Activated CD8-positive, alpha-beta T cell treated with anti-CD3 and anti-CD28 coated beads for 36 hours (primary cell): ENCODE results near the gene ATF1. TPM values are rescaled to one million over a fixed set of nuclear protein-coding genes. Genes with fewer than 3 reads are reported as not detected.
A peak's percentile ranks its signal among the peaks of the same experiment; 100 is the strongest.
"Not testable (repeated sequence)": the region's sequence is repeated elsewhere in the genome, so short reads cannot be mapped to it uniquely, and the experiment has no call there.

Source experiments
- ATAC-seq: fragments of 200-7000 bp; cut with Tn5 transposase; one replicate; pipeline ENCODE4 v1.10.0; 2021; ENCODE audit warnings: mild to moderate bottlenecking, moderate library complexity
- CTCF ChIA-PET: fragments of 350-600 bp; sonication (Branson Sonifier 250); formaldehyde crosslinking; loops from one replicate; lab custom pipeline; 2021; ENCODE audit warnings: antibody characterized with exemption; lab: Charles Lee
- POLR2A ChIA-PET: fragments of 350-600 bp; sonication (Branson Sonifier 250); formaldehyde crosslinking; loops from one replicate; lab custom pipeline; 2021; ENCODE audit warnings: antibody characterized with exemption; lab: Charles Lee
- DNase-seq: peaks from one replicate; pipeline ENCODE4 v3.0.0-alpha.2; 2020
- H3K27ac Mint-ChIP-seq: one replicate; pipeline ENCODE4 v1.8.0; 2021; ENCODE audit warnings: mild to moderate bottlenecking, mixed read lengths
- H3K27me3 Mint-ChIP-seq: one replicate; pipeline ENCODE4 v1.8.0; 2021; ENCODE audit warnings: mixed read lengths
- H3K36me3 Mint-ChIP-seq: one replicate; pipeline ENCODE4 v1.8.0; 2021; ENCODE audit warnings: low read depth, mixed read lengths
- H3K4me1 Mint-ChIP-seq: one replicate; pipeline ENCODE4 v1.8.0; 2021; ENCODE audit warnings: low read depth, mixed read lengths
- H3K4me3 Mint-ChIP-seq: one replicate; pipeline ENCODE4 v1.8.0; 2021; ENCODE audit warnings: mild to moderate bottlenecking, moderate library complexity, mixed read lengths
- H3K9me3 Mint-ChIP-seq: one replicate; pipeline ENCODE4 v1.8.0; 2021; ENCODE audit warnings: mixed read lengths
- CTCF ChIP-seq: fragments of 200-600 bp; IDR thresholded peaks from one replicate; pipeline ENCODE4 v1.8.0; 2022; ENCODE audit warnings: antibody characterized with exemption, mild to moderate bottlenecking
- intact Hi-C: fragments of 100-400 bp; cut with micrococcal nuclease; formaldehyde crosslinking; loops from one replicate; pipeline ENCODE4 v1.10.0; 2022
- total RNA-seq, 2 experiments: library from RNA; stranded (reverse); gene quantifications; one replicate each; pipeline ENCODE4 v1.2.3, GENCODE V29; 2021

The ATF1 gene
- total RNA-seq, 2 experiments from 2014 or later = 46.6 to 49.8 TPM

GRCh38 chr12:50764286-50765094 is 589 bp downstream of the ATF1 start:
- Mint-ChIP-seq H3K27ac (peak overlapping the region; percentile 98), H3K36me3 (peaks cover 10% of the 10 kb centered on the region), H3K27me3 (no peaks in the 10 kb centered on the region), H3K4me3 (peak overlapping the region; percentile 82), H3K9me3 (no peaks in the 10 kb centered on the region), H3K4me1 (peaks cover 34% of the 10 kb centered on the region)
- ATAC-seq (peak; percentile 68), DNase-seq (peak; percentile 59)
- TF ChIP-seq CTCF = no peak
- ChIA-PET POLR2A (interaction anchor here (0.5 to 2.1 kb wide), 13 partner anchors 9 to 339 kb away, joined by 3 to 13 read pairs (median 3); partner anchors contain the start of gene SLC11A2), CTCF (interaction anchor here (0.6 to 3.1 kb wide), 36 partner anchors 10 to 577 kb away, joined by 3 to 38 read pairs (median 4); partner anchors contain the start of genes CSRNP2, DIP2B, LARP4 and LETMD1)
- intact Hi-C loops = no loop called here

- DNase-seq (peak; percentile 68), ATAC-seq (peak; percentile 0)
- Mint-ChIP-seq H3K27ac (peak overlapping the region; percentile 88), H3K9me3 (no peaks in the 10 kb centered on the region), H3K4me3 (peak overlapping the region; percentile 82), H3K4me1 (peaks cover 34% of the 10 kb centered on the region), H3K27me3 (no peaks in the 10 kb centered on the region), H3K36me3 (peaks cover 15% of the 10 kb centered on the region)
- TF ChIP-seq CTCF = peak; percentile 83
- intact Hi-C loops = no loop called here
- ChIA-PET CTCF (interaction anchor here (0.6 to 3.1 kb wide), 35 partner anchors 9 to 576 kb away, joined by 3 to 38 read pairs (median 4); partner anchors contain the start of genes CSRNP2, DIP2B, LARP4 and LETMD1), POLR2A (interaction anchor here (0.5 to 2.1 kb wide), 11 partner anchors 8 to 338 kb away, joined by 3 to 13 read pairs (median 3); partner anchors contain the start of gene SLC11A2)
These were observed 1.4 kb downstream of the ATF1 start for GRCh38 chr12:50765095-50765911.

- ATAC-seq = no peak
- H3K27me3 Mint-ChIP-seq = no peaks in the 10 kb centered on the region
- POLR2A ChIA-PET = no interaction called here
These were observed 4.5 kb downstream of the ATF1 start for GRCh38 chr12:50768391-50768790.

GRCh38 chr12:50768813-50769212 is 4.9 kb downstream of the ATF1 start:
- not testable (repeated sequence) for H3K27me3 Mint-ChIP-seq, DNase-seq

More at GRCh38 chr12:50768391-50768790, 4.5 kb downstream of the ATF1 start:
- Mint-ChIP-seq H3K4me1 (peaks cover 26% of the 10 kb centered on the region), H3K36me3 (peaks cover 30% of the 10 kb centered on the region), H3K27ac (no peak overlapping the region), H3K9me3 (peaks cover 4% of the 10 kb centered on the region), H3K4me3 (no peak overlapping the region)
- intact Hi-C loops = no loop called here
- CTCF ChIA-PET = interaction anchor here (1.3 to 1.8 kb wide), 2 partner anchors 14 to 264 kb away, joined by 3 to 5 read pairs; partner anchors contain the start of gene DIP2B
- no peak for DNase-seq
- no peak for TF ChIP-seq CTCF

GRCh38 chr12:50771409-50771808 is 7.5 kb downstream of the ATF1 start:
- TF ChIP-seq CTCF = no peak
- POLR2A ChIA-PET = no interaction called here
- Mint-ChIP-seq H3K36me3 (peaks cover 30% of the 10 kb centered on the region), H3K27me3 (no peaks in the 10 kb centered on the region), H3K9me3 (peaks cover 4% of the 10 kb centered on the region), H3K4me1 (peaks cover 23% of the 10 kb centered on the region), H3K4me3 (no peak overlapping the region), H3K27ac (no peak overlapping the region)
- DNase-seq (no peak), ATAC-seq (no peak)
- CTCF ChIA-PET = interaction anchor here (0.9 kb wide), 1 partner anchor 11 kb away, joined by 3 read pairs; no protein-coding TSS in a partner anchor
- intact Hi-C loops = no loop called here

More at GRCh38 chr12:50768813-50769212, 4.9 kb downstream of the ATF1 start:
- H3K27ac Mint-ChIP-seq, H3K4me3 Mint-ChIP-seq, intact Hi-C loops, POLR2A ChIA-PET, ATAC-seq, H3K9me3 Mint-ChIP-seq: not testable (repeated sequence)
- Mint-ChIP-seq H3K4me1 (peaks cover 28% of the 10 kb centered on the region), H3K36me3 (peaks cover 30% of the 10 kb centered on the region)
- CTCF ChIA-PET = interaction anchor here (1.3 to 1.8 kb wide), 2 partner anchors 14 to 264 kb away, joined by 3 to 5 read pairs; partner anchors contain the start of gene DIP2B
